ENCODE data around the gene STX1B. TPM values are rescaled to one million over a fixed set of nuclear protein-coding genes. Genes with fewer than 3 reads are reported as not detected.

Gene STX1B
- total RNA-seq, 1 donor from 2014 or later, result 0.40 TPM

DNA sequence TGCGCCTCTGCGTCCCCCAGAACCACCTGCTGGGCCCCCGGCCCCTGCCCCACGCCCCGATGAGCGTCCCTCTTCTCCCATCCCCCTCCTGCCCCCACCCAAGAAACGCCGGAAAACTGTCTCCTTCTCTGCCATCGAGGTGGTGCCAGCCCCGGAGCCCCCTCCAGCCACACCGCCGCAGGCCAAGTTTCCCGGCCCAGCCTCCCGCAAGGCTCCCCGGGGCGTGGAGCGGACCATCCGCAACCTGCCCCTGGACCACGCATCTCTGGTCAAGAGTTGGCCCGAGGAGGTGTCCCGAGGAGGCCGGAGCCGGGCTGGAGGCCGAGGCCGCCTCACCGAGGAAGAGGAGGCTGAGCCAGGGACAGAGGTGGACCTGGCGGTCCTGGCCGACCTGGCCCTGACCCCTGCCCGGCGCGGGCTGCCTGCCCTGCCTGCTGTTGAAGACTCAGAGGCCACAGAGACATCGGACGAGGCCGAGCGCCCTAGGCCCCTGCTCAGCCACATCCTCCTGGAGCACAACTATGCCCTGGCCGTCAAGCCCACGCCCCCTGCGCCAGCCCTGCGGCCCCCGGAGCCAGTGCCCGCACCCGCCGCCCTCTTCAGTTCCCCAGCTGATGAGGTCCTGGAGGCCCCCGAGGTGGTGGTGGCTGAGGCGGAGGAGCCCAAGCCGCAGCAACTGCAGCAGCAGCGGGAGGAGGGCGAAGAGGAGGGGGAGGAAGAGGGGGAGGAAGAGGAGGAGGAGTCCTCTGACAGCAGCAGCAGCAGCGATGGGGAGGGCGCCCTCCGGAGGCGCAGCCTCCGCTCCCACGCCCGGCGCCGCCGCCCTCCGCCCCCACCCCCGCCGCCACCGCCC lies 31.0 kb downstream of the STX1B start:
- TF ChIP-seq, protein P1, sequence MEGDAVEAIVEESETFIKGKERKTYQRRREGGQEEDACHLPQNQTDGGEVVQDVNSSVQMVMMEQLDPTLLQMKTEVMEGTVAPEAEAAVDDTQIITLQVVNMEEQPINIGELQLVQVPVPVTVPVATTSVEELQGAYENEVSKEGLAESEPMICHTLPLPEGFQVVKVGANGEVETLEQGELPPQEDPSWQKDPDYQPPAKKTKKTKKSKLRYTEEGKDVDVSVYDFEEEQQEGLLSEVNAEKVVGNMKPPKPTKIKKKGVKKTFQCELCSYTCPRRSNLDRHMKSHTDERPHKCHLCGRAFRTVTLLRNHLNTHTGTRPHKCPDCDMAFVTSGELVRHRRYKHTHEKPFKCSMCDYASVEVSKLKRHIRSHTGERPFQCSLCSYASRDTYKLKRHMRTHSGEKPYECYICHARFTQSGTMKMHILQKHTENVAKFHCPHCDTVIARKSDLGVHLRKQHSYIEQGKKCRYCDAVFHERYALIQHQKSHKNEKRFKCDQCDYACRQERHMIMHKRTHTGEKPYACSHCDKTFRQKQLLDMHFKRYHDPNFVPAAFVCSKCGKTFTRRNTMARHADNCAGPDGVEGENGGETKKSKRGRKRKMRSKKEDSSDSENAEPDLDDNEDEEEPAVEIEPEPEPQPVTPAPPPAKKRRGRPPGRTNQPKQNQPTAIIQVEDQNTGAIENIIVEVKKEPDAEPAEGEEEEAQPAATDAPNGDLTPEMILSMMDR (conservative IDR thresholded peaks at IDR 0.05; ENCODE audit: low read depth, low read length), result no peak
- no peak for DNase-seq (ENCODE audit: low read depth)

DNA sequence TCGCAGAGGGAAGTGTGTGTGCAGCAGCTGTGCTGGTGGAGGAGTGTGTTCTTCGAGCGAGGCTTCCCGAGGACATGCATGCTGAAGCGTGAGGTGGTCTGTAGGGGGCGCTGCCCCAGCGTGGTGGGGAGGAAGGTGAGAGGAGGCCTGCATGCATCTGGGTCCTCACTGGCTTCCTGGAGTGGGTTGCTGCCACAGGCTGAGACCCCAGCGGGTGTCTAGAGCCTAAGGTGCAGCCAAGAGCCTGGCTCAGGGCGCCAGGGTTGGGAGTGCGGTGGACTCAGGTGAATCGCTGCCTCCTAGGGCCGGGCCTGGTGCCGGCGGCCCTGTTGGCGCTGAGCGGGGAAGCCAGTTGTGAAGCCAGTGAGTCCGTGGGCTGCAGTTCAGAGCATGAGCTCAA lies 32.9 kb downstream of the STX1B start:
- TF ChIP-seq, protein P1 (conservative IDR thresholded peaks at IDR 0.05; ENCODE audit: low read depth, low read length), result peak; percentile 50
- no peak for DNase-seq (ENCODE audit: low read depth)

More for the DNA sequence above, 31.0 kb downstream of the STX1B start:
- H3K4me3 ChIP-seq (ENCODE audit: low read depth, low read length), result no peak overlapping the region

DNA sequence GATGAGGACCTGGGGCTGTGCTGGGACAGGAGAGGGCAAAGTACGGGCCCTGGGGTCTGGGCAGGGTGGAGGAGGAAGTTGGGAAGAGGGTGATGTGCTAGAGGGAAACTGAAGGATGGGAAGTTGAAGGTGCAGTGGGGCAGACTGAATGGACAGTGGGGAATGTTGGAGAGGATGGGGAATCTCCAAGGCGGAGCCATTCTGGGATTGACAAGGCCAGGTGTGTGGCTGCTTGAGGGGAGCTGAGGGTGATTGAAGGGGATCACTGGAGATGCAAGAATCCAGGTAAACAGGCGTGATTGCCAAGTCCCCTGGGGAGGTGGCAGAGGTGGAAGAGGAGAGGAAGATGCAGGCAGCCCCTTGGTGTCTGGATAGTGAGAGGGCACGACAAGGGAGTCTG lies 34.0 kb downstream of the STX1B start:
- DNase-seq (ENCODE audit: low read depth), result no peak
- TF ChIP-seq, protein P1 (conservative IDR thresholded peaks at IDR 0.05; ENCODE audit: low read depth, low read length), result no peak
- H3K4me3 ChIP-seq (ENCODE audit: low read depth, low read length), result no peak overlapping the region

More for the DNA sequence above, 32.9 kb downstream of the STX1B start:
- H3K4me3 ChIP-seq (ENCODE audit: low read depth, low read length), result no peak overlapping the region

DNA sequence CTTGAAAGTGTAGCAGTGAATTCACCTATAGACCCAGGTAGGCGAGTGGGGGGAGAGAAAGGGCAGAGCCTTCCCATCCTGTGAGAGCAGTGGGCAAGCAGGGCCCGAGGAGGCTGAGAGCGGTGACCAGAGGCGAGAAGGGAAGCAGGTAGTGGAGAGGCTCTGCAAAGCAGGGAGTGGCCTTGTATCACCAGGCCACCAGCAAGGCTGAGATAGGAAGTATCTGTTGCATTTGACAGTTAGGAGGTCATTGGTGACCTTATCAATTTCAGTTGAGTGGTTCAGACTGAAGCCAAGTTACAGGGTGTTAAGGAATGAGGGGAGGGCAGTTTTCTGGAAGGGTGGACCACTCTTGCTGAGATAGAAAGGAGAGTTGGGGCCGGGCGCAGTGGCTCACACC lies 36.1 kb downstream of the STX1B start:
- TF ChIP-seq, protein P1 (conservative IDR thresholded peaks at IDR 0.05; ENCODE audit: low read depth, low read length), result no peak
- DNase-seq (ENCODE audit: low read depth), result no peak

DNA sequence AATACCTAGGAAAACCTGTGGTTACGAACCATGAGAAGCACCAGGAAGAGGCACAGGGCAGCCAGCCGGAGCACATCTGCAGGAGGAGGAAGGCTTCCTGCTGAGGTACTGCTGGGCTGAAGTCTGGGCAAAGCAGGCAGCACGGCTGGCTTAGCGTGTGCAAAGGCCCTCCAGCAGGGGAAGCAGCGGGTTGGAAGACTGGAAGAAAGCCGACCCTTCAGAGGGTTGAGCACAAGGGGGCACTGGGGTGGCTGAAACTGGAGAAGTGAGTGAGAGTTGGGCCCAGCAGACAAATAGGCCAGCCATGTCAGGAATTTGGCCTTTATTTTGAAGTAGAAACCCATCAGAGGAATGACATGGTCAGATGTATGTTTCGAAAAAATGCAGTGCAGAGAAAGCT lies 37.6 kb downstream of the STX1B start:
- no peak for DNase-seq (ENCODE audit: low read depth)
- H3K4me3 ChIP-seq (ENCODE audit: low read depth, low read length), result no peak overlapping the region
- TF ChIP-seq, protein P1 (conservative IDR thresholded peaks at IDR 0.05; ENCODE audit: low read depth, low read length), result no peak

More for the DNA sequence above, 36.1 kb downstream of the STX1B start:
- H3K4me3 ChIP-seq (ENCODE audit: low read depth, low read length), result no peak overlapping the region

DNA sequence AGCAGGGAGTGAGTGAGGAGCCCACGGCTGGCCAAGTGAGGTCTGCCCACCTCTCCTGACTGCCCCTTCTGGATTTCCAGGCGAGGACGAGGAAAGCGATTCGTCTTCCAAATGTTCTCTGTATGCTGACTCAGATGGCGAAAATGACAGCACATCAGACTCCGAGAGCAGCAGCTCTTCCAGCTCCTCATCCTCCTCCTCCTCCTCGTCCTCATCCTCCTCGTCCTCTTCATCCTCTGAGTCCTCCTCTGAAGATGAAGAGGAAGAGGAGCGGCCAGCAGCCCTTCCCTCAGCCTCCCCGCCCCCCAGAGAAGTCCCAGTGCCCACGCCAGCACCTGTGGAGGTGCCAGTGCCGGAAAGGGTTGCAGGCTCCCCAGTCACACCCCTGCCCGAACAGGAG lies 39.1 kb downstream of the STX1B start:
- DNase-seq (ENCODE audit: low read depth), result no peak
- TF ChIP-seq, protein P1 (conservative IDR thresholded peaks at IDR 0.05; ENCODE audit: low read depth, low read length), result no peak
- no peak overlapping the region for H3K4me3 ChIP-seq (ENCODE audit: low read depth, low read length)

Data from epithelial cell of proximal tubule (primary cell).